GM23338 (cell line): Measurements from ENCODE around the gene DEFB124. TPM values are rescaled to one million over a fixed set of nuclear protein-coding genes. Genes with fewer than 3 reads are reported as not detected.
"Not testable (repeated sequence)": the region's sequence is repeated elsewhere in the genome, so short reads cannot be mapped to it uniquely, and the experiment has no call there.

Experiments used
- ATAC-seq: fragments of 200-7000 bp; cut with Tn5 transposase; 3 replicates; pipeline ENCODE4 v1.9.1; 2020
- DNase-seq: peaks from one replicate; pipeline ENCODE4 v3.0.0-alpha.2; 2015; ENCODE audit warnings: low spot score
- H2AFZ ChIP-seq: fragments of 200-600 bp; sonication (generic); 2 replicates; pipeline ENCODE4 v1.8.0; 2016; ENCODE audit warnings: antibody characterized with exemption, mild to moderate bottlenecking, moderate library complexity
- H3F3A ChIP-seq: fragments of 200-600 bp; sonication (generic); replicated peaks from 2 replicates; pipeline ENCODE4 v1.8.0; 2017; ENCODE audit warnings: antibody characterized with exemption, mixed run types, low read depth
- H3K27ac ChIP-seq: fragments of 200-600 bp; sonication (generic); 2 replicates; pipeline ENCODE4 v1.6.1; 2016; ENCODE audit warnings: low read depth
- H3K27me3 ChIP-seq: fragments of 200-600 bp; sonication (generic); 2 replicates; pipeline ENCODE4 v1.8.0; 2016; ENCODE audit warnings: mild to moderate bottlenecking, mixed run types, moderate library complexity; ENCODE audit not compliant: insufficient read depth
- H3K36me3 ChIP-seq: fragments of 200-600 bp; sonication (generic); 2 replicates; pipeline ENCODE4 v1.8.0; 2016; ENCODE audit warnings: mild to moderate bottlenecking; ENCODE audit not compliant: insufficient read depth
- H3K4me1 ChIP-seq: fragments of 200-600 bp; sonication (generic); 2 replicates; pipeline ENCODE4 v1.8.0; 2016; ENCODE audit warnings: mild to moderate bottlenecking, moderate library complexity; ENCODE audit not compliant: insufficient read depth
- H3K4me2 ChIP-seq: fragments of 200-600 bp; sonication (generic); 2 replicates; pipeline ENCODE4 v1.7.1; 2017; ENCODE audit warnings: mixed run types
- H3K4me3 ChIP-seq: fragments of 200-600 bp; sonication (generic); 2 replicates; pipeline ENCODE4 v1.6.1; 2016; ENCODE audit warnings: mixed run types
- H3K79me2 ChIP-seq: fragments of 200-600 bp; sonication (generic); replicated peaks from 2 replicates; pipeline ENCODE4 v1.8.0; 2017; ENCODE audit warnings: mild to moderate bottlenecking; ENCODE audit not compliant: insufficient read depth
- H3K9me2 ChIP-seq: fragments of 200-600 bp; sonication (generic); 2 replicates; pipeline ENCODE4 v1.8.0; 2017; ENCODE audit not compliant: insufficient read depth
- H4K20me1 ChIP-seq: fragments of 200-600 bp; sonication (generic); replicated peaks from 2 replicates; pipeline ENCODE4 v1.8.0; 2017; ENCODE audit warnings: mild to moderate bottlenecking; ENCODE audit not compliant: insufficient read depth
- H3K27ac Mint-ChIP-seq: 2 replicates; pipeline ENCODE4 v1.8.0; 2020; ENCODE audit warnings: inconsistent platforms, mild to moderate bottlenecking, moderate library complexity, mixed read lengths
- H3K27me3 Mint-ChIP-seq: 3 replicates; pipeline ENCODE4 v1.8.0; 2022; ENCODE audit warnings: low read depth, mild to moderate bottlenecking, moderate library complexity, mixed read lengths, inconsistent platforms; ENCODE audit not compliant: insufficient read depth, poor library complexity
- H3K36me3 Mint-ChIP-seq: 3 replicates; pipeline ENCODE4 v1.8.0; 2021; ENCODE audit warnings: low read depth, mild to moderate bottlenecking, inconsistent platforms, moderate library complexity, mixed read lengths
- H3K4me1 Mint-ChIP-seq: 3 replicates; pipeline ENCODE4 v1.8.0; 2020; ENCODE audit warnings: mild to moderate bottlenecking, inconsistent platforms, mixed read lengths
- H3K4me3 Mint-ChIP-seq: 3 replicates; pipeline ENCODE4 v1.8.0; 2021; ENCODE audit warnings: moderate library complexity, mild to moderate bottlenecking, inconsistent platforms, mixed read lengths
- H3K9me3 Mint-ChIP-seq: 3 replicates; pipeline ENCODE4 v1.8.0; 2020; ENCODE audit warnings: moderate library complexity, mild to moderate bottlenecking, inconsistent platforms, mixed read lengths
- CREB1 ChIP-seq: fragments of 250-450 bp; sonication (Bioruptor Pico); IDR thresholded peaks from 2 replicates; pipeline ENCODE4 v1.5.0; 2020; ENCODE audit warnings: low read depth, mild to moderate bottlenecking, moderate library complexity
- NANOG ChIP-seq: IDR thresholded peaks from 2 replicates; pipeline ENCODE4 v1.6.1; 2016; ENCODE audit warnings: antibody characterized with exemption, borderline replicate concordance
- POLR2AphosphoS5 ChIP-seq: IDR thresholded peaks from 2 replicates; pipeline ENCODE4 v1.6.1; 2016; ENCODE audit warnings: antibody characterized with exemption, low read depth
- ZNF331 ChIP-seq: fragments of 250-450 bp; sonication (Bioruptor Pico); IDR thresholded peaks from 2 replicates; pipeline ENCODE4 v1.5.0; 2020; ENCODE audit warnings: low read depth, mild to moderate bottlenecking, moderate library complexity
- ZNF462 ChIP-seq: fragments of 250-450 bp; sonication (Bioruptor Pico); IDR thresholded peaks from 2 replicates; pipeline ENCODE4 v1.5.0; 2020; ENCODE audit warnings: mild to moderate bottlenecking, moderate library complexity
- polyA plus RNA-seq: library from polyadenylated mRNA; unstranded; fragments of >200 nt; fragmentation: Nextera tagmentation; extraction: Ambion mirVana; gene quantifications from 2 replicates; pipeline ENCODE4 v1.2.1, GENCODE V29; 2016
- total RNA-seq: library from RNA; depleted of rRNA; stranded (reverse); fragments of >200 nt; shearing (Covaris generic); gene quantifications from 2 replicates; pipeline ENCODE4 v1.2.3, GENCODE V29; 2014
- TF ChIP-seq, protein P1 (sequence below): IDR thresholded peaks from 2 replicates; pipeline ENCODE4 v1.6.1; 2016; ENCODE audit warnings: antibody characterized with exemption

Gene DEFB124
- total and polyA plus RNA-seq, 2 experiments from 2014 or later: 0.52 TPM; not detected in 1

GRCh38 chr20:31522731-31523130, 47.8 kb upstream of the DEFB124 start (continued):
- TF ChIP-seq ZNF462 (CRISPR knock-in tag) (no peak), CREB1 (no peak), POLR2AphosphoS5 (no peak), NANOG (no peak), ZNF331 (no peak)
- TF ChIP-seq, protein P1, sequence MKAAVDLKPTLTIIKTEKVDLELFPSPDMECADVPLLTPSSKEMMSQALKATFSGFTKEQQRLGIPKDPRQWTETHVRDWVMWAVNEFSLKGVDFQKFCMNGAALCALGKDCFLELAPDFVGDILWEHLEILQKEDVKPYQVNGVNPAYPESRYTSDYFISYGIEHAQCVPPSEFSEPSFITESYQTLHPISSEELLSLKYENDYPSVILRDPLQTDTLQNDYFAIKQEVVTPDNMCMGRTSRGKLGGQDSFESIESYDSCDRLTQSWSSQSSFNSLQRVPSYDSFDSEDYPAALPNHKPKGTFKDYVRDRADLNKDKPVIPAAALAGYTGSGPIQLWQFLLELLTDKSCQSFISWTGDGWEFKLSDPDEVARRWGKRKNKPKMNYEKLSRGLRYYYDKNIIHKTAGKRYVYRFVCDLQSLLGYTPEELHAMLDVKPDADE: no peak

DNA sequence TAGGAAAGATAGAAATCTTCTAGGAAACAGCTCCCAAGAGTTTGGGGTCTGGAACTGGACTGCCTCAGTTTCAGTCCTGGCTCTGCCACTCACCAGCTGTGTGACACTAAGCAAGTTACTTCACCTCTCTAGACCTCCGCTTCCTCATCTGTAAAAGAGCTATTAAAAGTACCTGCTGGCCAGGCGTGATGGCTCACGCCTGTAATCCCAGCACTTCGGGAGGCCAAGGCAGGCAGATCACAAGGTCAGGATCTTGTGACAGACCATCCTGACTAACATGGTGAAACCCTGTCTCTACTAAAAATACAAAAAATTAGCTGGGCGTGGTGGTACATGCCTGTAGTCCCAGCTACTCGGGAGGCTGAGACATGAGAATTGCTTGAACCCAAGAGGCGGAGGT, 46.3 kb upstream of the DEFB124 start:
- H3F3A ChIP-seq: peaks cover 38% of the 10 kb centered on the region
- H4K20me1 ChIP-seq: peaks cover 82% of the 10 kb centered on the region
- peak overlapping the region; percentile 3; the same call in 1 of the 2 replicates for H3K27ac ChIP-seq
- not testable (repeated sequence) for H3K4me3 Mint-ChIP-seq, H3K9me2 ChIP-seq, H3K27me3 Mint-ChIP-seq, H2AFZ ChIP-seq, H3K4me2 ChIP-seq, DNase-seq, H3K27me3 ChIP-seq, H3K4me1 Mint-ChIP-seq, H3K9me3 Mint-ChIP-seq, H3K4me3 ChIP-seq, ATAC-seq, H3K27ac Mint-ChIP-seq
- H3K79me2 ChIP-seq: peaks cover 96% of the 10 kb centered on the region
- peaks cover 19% of the 10 kb centered on the region for H3K36me3 Mint-ChIP-seq
- peaks cover 13% of the 10 kb centered on the region for H3K4me1 ChIP-seq
- H3K36me3 ChIP-seq: peaks cover 29% of the 10 kb centered on the region
